Nephron (organoid): Measurements from ENCODE around the gene RFX7.

Experiments used
- H3K27ac Mint-ChIP-seq, 3 experiments: 2 replicates each; pipeline ENCODE4 v1.8.0; 2020; ENCODE audit warnings: mixed read lengths in 3 of 3, mild to moderate bottlenecking in 2 of 3, moderate library complexity in 1 of 3
- H3K27me3 Mint-ChIP-seq: 2 replicates; pipeline ENCODE4 v1.8.0; 2021; ENCODE audit warnings: low read depth, mild to moderate bottlenecking, moderate library complexity, mixed read lengths
- H3K36me3 Mint-ChIP-seq: 2 replicates; pipeline ENCODE4 v1.8.0; 2020; ENCODE audit warnings: low read depth, mixed read lengths
- H3K4me1 Mint-ChIP-seq: 2 replicates; pipeline ENCODE4 v1.8.0; 2020; ENCODE audit warnings: mixed read lengths
- H3K4me3 Mint-ChIP-seq, 3 experiments: 2 replicates each; pipeline ENCODE4 v1.8.0; 2020; ENCODE audit warnings: mild to moderate bottlenecking in 3 of 3, mixed read lengths in 3 of 3, moderate library complexity in 2 of 3
- H3K9me3 Mint-ChIP-seq: 2 replicates; pipeline ENCODE4 v1.8.0; 2020; ENCODE audit warnings: mixed read lengths
- TF ChIP-seq, protein P1 (sequence below), 3 experiments: fragments of 200-600 bp; sonication (generic); IDR thresholded peaks; one replicate each; pipeline ENCODE4 v1.5.0; 2021; ENCODE audit warnings: antibody characterized with exemption in 3 of 3; ENCODE audit not compliant: unreplicated experiment in 3 of 3

RFX7 gene

DNA sequence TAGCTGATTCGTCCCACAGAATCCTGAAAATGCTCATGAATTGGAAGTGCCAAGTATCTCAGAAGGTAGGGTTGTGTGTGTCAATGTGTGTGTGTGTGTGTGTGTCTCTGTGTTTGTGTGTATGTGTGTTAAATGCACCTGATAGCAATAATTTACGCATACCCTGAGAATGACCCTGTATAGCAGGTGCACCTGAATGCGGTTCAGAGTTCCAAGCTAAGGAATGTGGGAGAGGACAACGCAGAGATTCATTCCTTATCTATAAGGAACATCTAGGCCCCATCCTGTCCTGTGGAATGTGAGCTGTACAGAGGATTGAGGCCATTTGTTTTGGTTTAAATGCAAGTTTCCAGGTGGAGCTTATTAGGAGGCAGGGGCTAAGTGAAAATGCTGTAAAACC, 201.2 kb downstream of the RFX7 start:
- TF ChIP-seq, protein P1, sequence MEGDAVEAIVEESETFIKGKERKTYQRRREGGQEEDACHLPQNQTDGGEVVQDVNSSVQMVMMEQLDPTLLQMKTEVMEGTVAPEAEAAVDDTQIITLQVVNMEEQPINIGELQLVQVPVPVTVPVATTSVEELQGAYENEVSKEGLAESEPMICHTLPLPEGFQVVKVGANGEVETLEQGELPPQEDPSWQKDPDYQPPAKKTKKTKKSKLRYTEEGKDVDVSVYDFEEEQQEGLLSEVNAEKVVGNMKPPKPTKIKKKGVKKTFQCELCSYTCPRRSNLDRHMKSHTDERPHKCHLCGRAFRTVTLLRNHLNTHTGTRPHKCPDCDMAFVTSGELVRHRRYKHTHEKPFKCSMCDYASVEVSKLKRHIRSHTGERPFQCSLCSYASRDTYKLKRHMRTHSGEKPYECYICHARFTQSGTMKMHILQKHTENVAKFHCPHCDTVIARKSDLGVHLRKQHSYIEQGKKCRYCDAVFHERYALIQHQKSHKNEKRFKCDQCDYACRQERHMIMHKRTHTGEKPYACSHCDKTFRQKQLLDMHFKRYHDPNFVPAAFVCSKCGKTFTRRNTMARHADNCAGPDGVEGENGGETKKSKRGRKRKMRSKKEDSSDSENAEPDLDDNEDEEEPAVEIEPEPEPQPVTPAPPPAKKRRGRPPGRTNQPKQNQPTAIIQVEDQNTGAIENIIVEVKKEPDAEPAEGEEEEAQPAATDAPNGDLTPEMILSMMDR (IDR thresholded peaks at IDR 0.05; ENCODE audit: unreplicated experiment in 3 of 3), result no peak
- H3K4me1 Mint-ChIP-seq, result peaks cover 4% of the 10 kb centered on the region
- H3K36me3 Mint-ChIP-seq, result no peaks in the 10 kb centered on the region
- peaks cover 4% of the 10 kb centered on the region for H3K27me3 Mint-ChIP-seq
- H3K4me3 Mint-ChIP-seq, result no peak overlapping the region
- H3K9me3 Mint-ChIP-seq, result no peaks in the 10 kb centered on the region
- H3K27ac Mint-ChIP-seq, result no peak overlapping the region

- no peaks in the 10 kb centered on the region for H3K9me3 Mint-ChIP-seq
- TF ChIP-seq, protein P1 (IDR thresholded peaks at IDR 0.05; ENCODE audit: unreplicated experiment in 3 of 3), result no peak
- H3K4me1 Mint-ChIP-seq, result peaks cover 4% of the 10 kb centered on the region
- no peak overlapping the region for H3K27ac Mint-ChIP-seq
- no peaks in the 10 kb centered on the region for H3K36me3 Mint-ChIP-seq
- H3K27me3 Mint-ChIP-seq, result peaks cover 4% of the 10 kb centered on the region
- no peak overlapping the region for H3K4me3 Mint-ChIP-seq
Measured at GRCh38 chr15:56042031-56042430, 201.6 kb downstream of the RFX7 start.

DNA sequence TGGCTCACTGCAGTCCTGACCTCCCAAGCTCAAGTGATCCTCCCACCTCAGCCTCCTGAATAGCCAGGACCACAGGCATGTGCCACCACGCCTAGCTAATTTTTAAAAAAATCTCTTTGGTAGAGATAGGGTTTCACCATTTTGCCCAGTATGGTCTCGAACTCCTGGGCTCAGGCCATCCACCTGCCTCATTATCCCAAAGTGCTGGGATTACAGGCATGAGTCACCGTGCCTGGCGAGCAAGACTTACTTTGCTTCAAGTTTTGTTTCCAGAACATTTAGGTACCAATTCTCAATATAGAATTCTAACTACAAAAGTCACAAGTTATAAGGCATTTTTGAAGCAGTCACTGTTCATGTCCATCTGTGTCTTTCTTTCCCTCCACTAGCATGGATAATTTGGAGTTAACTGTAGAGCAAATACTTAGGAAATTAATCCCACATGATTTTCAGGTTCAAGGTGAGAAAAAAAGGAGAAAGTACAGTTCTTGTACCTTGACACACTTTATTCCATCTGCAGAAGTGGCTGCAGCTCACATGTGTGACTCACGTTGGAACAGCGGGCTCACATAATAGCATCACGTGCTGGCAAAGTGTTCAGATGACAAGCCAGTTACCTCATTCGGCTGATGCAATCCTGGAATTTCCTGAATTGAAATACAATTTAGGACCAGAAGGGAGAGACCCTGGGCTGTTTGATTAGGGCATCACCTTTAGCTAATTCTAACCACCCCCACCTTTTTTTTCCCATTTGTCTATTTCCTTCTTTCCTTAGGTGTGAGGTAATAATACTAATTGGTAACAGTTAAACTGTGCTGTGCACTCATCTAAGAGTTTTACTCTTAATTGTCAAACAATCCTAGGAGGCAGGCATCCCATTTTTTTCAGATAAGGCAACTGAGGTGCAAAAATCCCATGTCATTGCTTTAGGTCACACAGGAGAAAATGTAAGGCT, 203.3 kb downstream of the RFX7 start:
- H3K4me3 Mint-ChIP-seq, result no peak overlapping the region
- TF ChIP-seq, protein P1 (IDR thresholded peaks at IDR 0.05; ENCODE audit: unreplicated experiment in 3 of 3), result no peak

GRCh38 chr15:56038707-56039106, 205.0 kb downstream of the RFX7 start:
- H3K9me3 Mint-ChIP-seq, result no peaks in the 10 kb centered on the region
- peaks cover 4% of the 10 kb centered on the region for H3K4me1 Mint-ChIP-seq
- peaks cover 5% of the 10 kb centered on the region for H3K27me3 Mint-ChIP-seq
- H3K36me3 Mint-ChIP-seq, result no peaks in the 10 kb centered on the region
- peak overlapping the region in 1 of 3 experiments; percentile 58 for H3K27ac Mint-ChIP-seq
- H3K4me3 Mint-ChIP-seq, result no peak overlapping the region
- TF ChIP-seq, protein P1 (IDR thresholded peaks at IDR 0.05; ENCODE audit: unreplicated experiment in 3 of 3), result no peak

More for the DNA sequence above, 203.3 kb downstream of the RFX7 start:
- Mint-ChIP-seq H3K27ac (peak overlapping the region; percentile 78 to 88 (median 82)), H3K27me3 (peaks cover 4% of the 10 kb centered on the region), H3K4me1 (peaks cover 4% of the 10 kb centered on the region), H3K9me3 (no peaks in the 10 kb centered on the region), H3K36me3 (no peaks in the 10 kb centered on the region)

DNA sequence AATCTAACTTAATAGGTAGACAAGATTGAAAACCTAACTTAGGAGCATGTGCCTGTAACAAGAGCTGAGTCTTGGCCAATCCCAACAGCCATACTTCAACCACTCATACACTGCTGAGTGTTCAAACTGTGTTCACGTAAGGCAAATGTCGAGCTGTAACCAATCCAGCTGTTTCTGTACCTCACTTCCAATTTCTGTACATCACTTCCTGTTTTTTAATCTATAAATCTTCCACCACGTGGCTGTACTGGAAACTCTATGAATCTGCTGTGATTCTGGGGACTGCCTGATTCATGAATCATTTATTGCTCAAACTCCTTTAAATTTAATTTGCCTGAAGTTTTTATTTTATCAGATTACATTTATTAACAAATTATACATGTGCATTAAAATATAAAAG, 205.7 kb downstream of the RFX7 start:
- no peak overlapping the region for H3K4me3 Mint-ChIP-seq
- peaks cover 7% of the 10 kb centered on the region for H3K27me3 Mint-ChIP-seq
- peaks cover 4% of the 10 kb centered on the region for H3K4me1 Mint-ChIP-seq
- no peaks in the 10 kb centered on the region for H3K9me3 Mint-ChIP-seq
- TF ChIP-seq, protein P1 (IDR thresholded peaks at IDR 0.05; ENCODE audit: unreplicated experiment in 3 of 3), result no peak
- H3K36me3 Mint-ChIP-seq, result no peaks in the 10 kb centered on the region
- H3K27ac Mint-ChIP-seq, result no peak overlapping the region
